Omental fat pad (tissue), 4 donors: ENCODE data around the gene UBE2V1. TPM values are rescaled to one million over a fixed set of nuclear protein-coding genes. Genes with fewer than 3 reads are reported as not detected.

Experiments used
- ATAC-seq: fragments of 150-250 bp; one replicate; pipeline ENCODE4 v1.9.1; 2016; ENCODE audit warnings: mild to moderate bottlenecking, moderate library complexity; ENCODE audit not compliant: low FRiP score
- DNase-seq: peaks from one replicate; pipeline ENCODE4 v3.0.0-alpha.2; 2019; ENCODE audit warnings: low spot score
- total RNA-seq, 4 donors: library from RNA; depleted of rRNA; stranded (reverse); fragments of >200 nt; gene quantifications; one replicate each; pipeline ENCODE4 v1.1.0, GENCODE V29; 2016
- TF ChIP-seq, protein P1 (sequence below), 3 donors: fragments of 450-650 bp; IDR thresholded peaks; one replicate each; pipeline ENCODE4 v1.5.1; 2016 to 2017; ENCODE audit warnings: antibody characterized with exemption in 3 of 3, mild to moderate bottlenecking in 3 of 3, moderate library complexity in 2 of 3

The UBE2V1 gene
- total RNA-seq, 4 donors from 2014 or later = 63.2 to 100 (median 72.6) TPM

DNA sequence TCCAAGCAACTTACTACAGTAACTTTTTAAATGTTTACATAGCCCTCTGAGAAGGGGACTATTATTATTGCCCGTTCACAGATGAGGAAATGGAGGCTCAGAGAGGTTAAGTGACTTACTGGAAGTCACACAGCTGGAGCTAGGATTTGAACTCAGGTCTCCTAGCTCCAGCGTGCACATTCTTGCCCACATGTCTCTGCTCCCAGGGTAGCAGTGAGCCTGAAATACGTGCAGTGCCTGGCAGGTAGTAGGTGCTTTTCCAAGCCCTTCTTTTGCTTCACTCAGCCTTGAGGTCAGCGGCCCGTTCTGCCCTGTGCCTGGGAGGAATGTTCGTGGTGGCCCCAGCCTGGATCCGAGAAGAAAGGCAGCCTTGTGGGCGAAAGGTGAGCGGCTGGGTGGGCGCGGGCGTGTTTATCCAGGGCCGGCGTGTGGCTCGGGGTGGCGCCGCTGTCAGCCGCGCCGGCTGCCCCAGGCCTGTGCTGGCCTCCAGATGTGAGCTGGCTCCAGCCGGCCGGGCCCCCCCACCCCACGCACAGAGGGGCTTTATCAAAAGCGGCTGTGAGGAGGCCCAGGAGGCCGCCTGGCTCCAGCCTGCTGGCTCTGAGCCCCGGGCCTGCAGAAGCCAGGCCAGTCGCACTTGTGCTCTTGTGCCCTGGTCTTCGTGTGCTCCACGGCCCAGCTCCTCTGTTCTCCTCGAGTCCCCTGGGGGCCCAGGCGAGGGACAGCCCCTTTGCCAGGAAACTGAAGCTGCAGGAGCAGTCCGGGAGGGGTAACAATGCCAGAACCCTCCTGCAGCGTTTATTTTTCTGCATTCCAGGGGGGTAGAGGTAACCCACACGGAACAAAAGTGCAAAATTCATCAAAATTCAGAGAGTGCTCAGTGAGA lies 58.1 kb downstream of the UBE2V1 start:
- TF ChIP-seq, protein P1, sequence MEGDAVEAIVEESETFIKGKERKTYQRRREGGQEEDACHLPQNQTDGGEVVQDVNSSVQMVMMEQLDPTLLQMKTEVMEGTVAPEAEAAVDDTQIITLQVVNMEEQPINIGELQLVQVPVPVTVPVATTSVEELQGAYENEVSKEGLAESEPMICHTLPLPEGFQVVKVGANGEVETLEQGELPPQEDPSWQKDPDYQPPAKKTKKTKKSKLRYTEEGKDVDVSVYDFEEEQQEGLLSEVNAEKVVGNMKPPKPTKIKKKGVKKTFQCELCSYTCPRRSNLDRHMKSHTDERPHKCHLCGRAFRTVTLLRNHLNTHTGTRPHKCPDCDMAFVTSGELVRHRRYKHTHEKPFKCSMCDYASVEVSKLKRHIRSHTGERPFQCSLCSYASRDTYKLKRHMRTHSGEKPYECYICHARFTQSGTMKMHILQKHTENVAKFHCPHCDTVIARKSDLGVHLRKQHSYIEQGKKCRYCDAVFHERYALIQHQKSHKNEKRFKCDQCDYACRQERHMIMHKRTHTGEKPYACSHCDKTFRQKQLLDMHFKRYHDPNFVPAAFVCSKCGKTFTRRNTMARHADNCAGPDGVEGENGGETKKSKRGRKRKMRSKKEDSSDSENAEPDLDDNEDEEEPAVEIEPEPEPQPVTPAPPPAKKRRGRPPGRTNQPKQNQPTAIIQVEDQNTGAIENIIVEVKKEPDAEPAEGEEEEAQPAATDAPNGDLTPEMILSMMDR (IDR thresholded peaks at IDR 0.05) = no peak
- ATAC-seq = no peak
- DNase-seq = no peak

GRCh38 chr20:50054231-50054547 lies 58.8 kb downstream of the UBE2V1 start:
- TF ChIP-seq, protein P1 (IDR thresholded peaks at IDR 0.05) = no peak
- no peak for DNase-seq
- ATAC-seq = no peak

GRCh38 chr20:50053362-50054230 lies 59.4 kb downstream of the UBE2V1 start:
- DNase-seq (no peak), ATAC-seq (no peak)
- TF ChIP-seq, protein P1 (IDR thresholded peaks at IDR 0.05) = no peak

DNA sequence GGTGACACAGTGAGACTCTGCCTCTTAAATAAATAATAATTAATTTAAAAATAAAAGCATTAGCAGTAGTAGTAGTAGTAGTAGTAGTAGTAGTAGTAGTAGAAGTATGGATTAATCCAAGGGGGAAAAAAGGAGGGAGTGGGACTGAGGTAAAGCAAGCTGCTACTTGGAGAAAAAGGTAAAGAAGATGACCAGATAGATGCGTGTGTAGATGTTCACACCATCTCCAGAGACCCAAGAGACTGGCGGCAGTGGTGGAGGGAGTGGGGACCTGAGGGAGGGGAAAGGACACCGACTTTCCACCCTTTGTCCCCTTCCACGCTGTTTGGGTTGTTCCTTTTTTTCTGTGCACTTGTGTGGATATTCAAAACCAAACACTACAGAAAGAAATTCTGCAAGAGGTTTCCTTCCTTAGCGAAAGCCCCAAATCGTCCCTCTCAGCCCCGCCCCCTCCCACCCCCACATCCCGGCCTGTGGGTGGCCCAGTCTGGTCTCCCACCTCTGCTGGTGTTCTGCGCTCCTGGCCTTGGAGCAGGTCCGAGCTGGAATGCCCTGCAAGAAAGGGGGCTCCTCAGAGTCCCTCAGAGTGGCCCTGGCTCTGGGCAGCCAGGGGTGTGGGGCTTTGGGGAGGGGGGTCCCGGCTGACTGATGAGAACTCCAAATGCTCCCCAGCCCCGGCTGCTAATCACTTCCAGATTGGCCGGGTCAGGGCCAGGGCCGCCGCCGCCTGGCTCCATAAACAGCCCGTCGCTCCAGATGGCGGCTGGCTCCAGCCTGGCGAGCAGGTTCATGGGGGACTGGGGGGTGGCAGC lies 60.2 kb downstream of the UBE2V1 start:
- TF ChIP-seq, protein P1 (IDR thresholded peaks at IDR 0.05) = no peak
- ATAC-seq (no peak), DNase-seq (no peak)

DNA sequence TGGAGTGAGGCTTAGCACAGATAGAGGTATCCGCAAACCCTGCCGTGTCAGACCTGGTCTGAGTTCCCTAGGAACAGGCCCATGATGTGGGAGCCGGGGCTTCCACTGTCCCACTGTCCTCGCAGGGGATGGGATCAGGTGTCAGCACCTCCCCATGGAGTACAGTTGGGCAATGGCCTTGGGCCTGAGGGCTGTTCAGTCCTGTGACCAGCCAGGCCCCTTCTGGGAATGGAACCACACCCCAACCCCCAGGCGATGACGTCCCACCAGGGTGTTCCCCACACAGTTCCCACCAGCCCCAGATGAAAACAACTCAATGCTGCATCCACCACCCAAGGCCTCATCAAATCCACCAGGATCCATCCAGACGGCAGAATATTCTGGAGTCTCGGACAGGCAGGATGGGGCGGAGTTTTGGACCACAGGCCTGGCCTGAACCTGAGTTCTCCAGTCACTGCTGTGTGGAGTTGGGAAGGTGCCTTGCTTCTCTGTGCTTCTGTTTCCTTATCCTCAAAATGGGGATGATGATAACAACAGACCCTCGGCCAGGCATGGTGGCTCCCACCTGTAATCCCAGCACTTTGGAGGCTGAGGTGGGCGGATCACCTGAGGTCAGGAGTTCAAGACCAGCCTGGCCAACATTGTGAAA lies 62.2 kb downstream of the UBE2V1 start:
- TF ChIP-seq, protein P1 (IDR thresholded peaks at IDR 0.05) = no peak

DNA sequence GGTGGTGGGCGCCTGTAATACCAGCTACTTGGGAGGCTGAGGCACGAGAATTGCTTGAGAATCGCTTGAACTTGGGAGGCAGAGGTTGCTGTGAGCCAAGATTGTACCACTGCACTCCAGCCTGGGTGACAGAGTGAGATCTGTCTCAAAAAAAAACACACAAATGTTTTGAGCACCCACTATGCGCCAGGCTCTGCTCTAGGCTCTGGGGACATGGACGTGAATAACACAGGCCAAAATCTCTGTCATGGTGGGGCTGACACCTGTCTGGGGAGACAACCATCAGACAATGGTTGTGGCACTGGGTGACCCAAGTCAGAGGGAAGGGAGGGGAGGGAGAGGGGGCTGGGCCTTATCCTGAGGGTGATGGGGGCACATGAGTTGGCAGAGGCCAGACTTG lies 62.7 kb downstream of the UBE2V1 start:
- no peak for ATAC-seq
- TF ChIP-seq, protein P1 (IDR thresholded peaks at IDR 0.05) = no peak
- no peak for DNase-seq

More for the DNA sequence above, 62.2 kb downstream of the UBE2V1 start:
- DNase-seq (no peak), ATAC-seq (no peak)
